Karpas-422 (cell line): ENCODE data around the gene STUM. TPM values are rescaled to one million over a fixed set of nuclear protein-coding genes. Genes with fewer than 3 reads are reported as not detected.
A peak's percentile ranks its signal among the peaks of the same experiment; 100 is the strongest.

ENCODE experiments used
- DNase-seq: peaks from one replicate; pipeline ENCODE4 v3.0.0-alpha.2; 2015
- H2AFZ ChIP-seq: fragments of 200-600 bp; sonication (generic); 2 replicates; pipeline ENCODE4 v1.6.1; 2014; ENCODE audit warnings: antibody characterized with exemption, low read length, mixed read lengths
- H3K27ac ChIP-seq: fragments of 200-600 bp; sonication (generic); 2 replicates; pipeline ENCODE4 v1.5.1; 2014; ENCODE audit warnings: mild to moderate bottlenecking, low read length, moderate library complexity
- H3K27me3 ChIP-seq: fragments of 200-600 bp; sonication (generic); 2 replicates; pipeline ENCODE4 v1.6.1; 2014; ENCODE audit warnings: low read length, mixed read lengths
- H3K36me3 ChIP-seq: fragments of 200-600 bp; sonication (generic); 2 replicates; pipeline ENCODE4 v1.6.1; 2014; ENCODE audit warnings: low read length, mixed read lengths; ENCODE audit not compliant: insufficient read depth
- H3K4me1 ChIP-seq: fragments of 200-600 bp; sonication (generic); 2 replicates; pipeline ENCODE4 v1.6.1; 2014; ENCODE audit warnings: mild to moderate bottlenecking, low read length, mixed read lengths
- H3K4me2 ChIP-seq: fragments of 200-600 bp; sonication (generic); 2 replicates; pipeline ENCODE4 v1.6.1; 2014; ENCODE audit warnings: low read length, low read depth, mild to moderate bottlenecking; ENCODE audit not compliant: poor library complexity, severe bottlenecking
- H3K4me3 ChIP-seq: fragments of 200-600 bp; sonication (generic); 2 replicates; pipeline ENCODE4 v1.5.1; 2014; ENCODE audit warnings: mild to moderate bottlenecking, antibody characterized with exemption, low read length, mixed read lengths
- H3K79me2 ChIP-seq: fragments of 200-600 bp; sonication (generic); 2 replicates; pipeline ENCODE4 v1.6.1; 2014; ENCODE audit warnings: mild to moderate bottlenecking, low read length, mixed read lengths
- H3K9ac ChIP-seq: fragments of 200-600 bp; sonication (generic); 2 replicates; pipeline ENCODE4 v1.6.0; 2014; ENCODE audit warnings: low read length
- H3K9me2 ChIP-seq: fragments of 200-600 bp; sonication (generic), shearing (Covaris generic); replicated peaks from 2 replicates; pipeline ENCODE4 v1.6.0; 2014; ENCODE audit warnings: mild to moderate bottlenecking, low read length, moderate library complexity; ENCODE audit not compliant: insufficient read depth
- H3K9me3 ChIP-seq: fragments of 300-700, 200-600 bp; sonication (generic); 2 replicates; pipeline ENCODE4 v1.6.1; 2014; ENCODE audit warnings: low read length, mixed read lengths
- H4K20me1 ChIP-seq: fragments of 200-600 bp; sonication (generic); 2 replicates; pipeline ENCODE4 v1.6.1; 2014; ENCODE audit warnings: mild to moderate bottlenecking, antibody characterized with exemption, low read length, low read depth; ENCODE audit not compliant: insufficient read depth
- total RNA-seq: library from RNA; depleted of rRNA; stranded (reverse); fragments of >200 nt; shearing (Covaris generic); gene quantifications from 2 replicates; pipeline ENCODE4 v1.2.3, GENCODE V29; 2014; ENCODE audit warnings: low replicate concordance

STUM gene
- total RNA-seq, 1 experiment from 2014 or later: 0.15 TPM

- H3K4me1 ChIP-seq: no peaks in the 10 kb centered on the region
- no peak overlapping the region for H3K9ac ChIP-seq
- no peak overlapping the region for H3K4me3 ChIP-seq
- no peaks in the 10 kb centered on the region for H3K79me2 ChIP-seq
- H4K20me1 ChIP-seq: no peaks in the 10 kb centered on the region
- DNase-seq: no peak
- H2AFZ ChIP-seq: no peak overlapping the region
- 0 out of 2 replicates have a peak, but pooled peaks cover 4% of the 10 kb centered on the region for H3K9me3 ChIP-seq
- no peak overlapping the region for H3K4me2 ChIP-seq
- H3K27me3 ChIP-seq: no peaks in the 10 kb centered on the region; the same call in 1 of the 2 replicates
- no peaks in the 10 kb centered on the region for H3K36me3 ChIP-seq
- no peaks in the 10 kb centered on the region for H3K9me2 ChIP-seq
- H3K27ac ChIP-seq: no peak overlapping the region
Measured at GRCh38 chr1:226558036-226558650, 9.6 kb downstream of the STUM start.

- H3K4me3 ChIP-seq: no peak overlapping the region
- H3K27ac ChIP-seq: no peak overlapping the region
Measured at GRCh38 chr1:226560243-226560642, 11.7 kb downstream of the STUM start.

GRCh38 chr1:226562989-226563388 lies 14.4 kb downstream of the STUM start:
- Histone ChIP-seq H3K4me3 (no peak overlapping the region), H3K36me3 (no peaks in the 10 kb centered on the region), H2AFZ (no peak overlapping the region), H3K27me3 (no peaks in the 10 kb centered on the region), H3K9ac (no peak overlapping the region), H3K4me1 (peaks cover 9% of the 10 kb centered on the region), H3K9me3 (no peaks in the 10 kb centered on the region), H3K79me2 (no peaks in the 10 kb centered on the region), H4K20me1 (no peaks in the 10 kb centered on the region), H3K9me2 (no peaks in the 10 kb centered on the region), H3K4me2 (no peak overlapping the region), H3K27ac (no peak overlapping the region)
- no peak for DNase-seq

More at GRCh38 chr1:226560243-226560642, 11.7 kb downstream of the STUM start:
- Histone ChIP-seq H3K27me3 (no peaks in the 10 kb centered on the region; the same call in 1 of the 2 replicates), H4K20me1 (no peaks in the 10 kb centered on the region), H3K4me1 (no peaks in the 10 kb centered on the region), H3K9me2 (no peaks in the 10 kb centered on the region), H3K36me3 (no peaks in the 10 kb centered on the region), H3K9ac (no peak overlapping the region), H3K9me3 (0 out of 2 replicates have a peak, but pooled peaks cover 4% of the 10 kb centered on the region), H3K79me2 (no peaks in the 10 kb centered on the region), H2AFZ (no peak overlapping the region), H3K4me2 (no peak overlapping the region)
- no peak for DNase-seq

GRCh38 chr1:226563666-226564065 lies 15.1 kb downstream of the STUM start:
- H3K4me2 ChIP-seq: no peak overlapping the region
- no peaks in the 10 kb centered on the region for H3K79me2 ChIP-seq
- no peaks in the 10 kb centered on the region for H4K20me1 ChIP-seq
- no peaks in the 10 kb centered on the region for H3K9me3 ChIP-seq
- no peak overlapping the region for H3K27ac ChIP-seq
- peaks cover 9% of the 10 kb centered on the region for H3K4me1 ChIP-seq
- no peaks in the 10 kb centered on the region for H3K27me3 ChIP-seq
- no peak overlapping the region for H2AFZ ChIP-seq
- H3K4me3 ChIP-seq: no peak overlapping the region
- H3K9me2 ChIP-seq: no peaks in the 10 kb centered on the region
- no peak overlapping the region for H3K9ac ChIP-seq
- no peaks in the 10 kb centered on the region for H3K36me3 ChIP-seq
- DNase-seq: no peak

GRCh38 chr1:226565476-226565875 lies 16.9 kb downstream of the STUM start:
- Histone ChIP-seq H3K36me3 (no peaks in the 10 kb centered on the region), H3K27ac (no peak overlapping the region), H3K27me3 (no peaks in the 10 kb centered on the region), H3K4me2 (no peak overlapping the region), H3K79me2 (no peaks in the 10 kb centered on the region), H2AFZ (no peak overlapping the region), H3K9me3 (no peaks in the 10 kb centered on the region), H3K4me1 (peaks cover 24% of the 10 kb centered on the region), H3K4me3 (no peak overlapping the region), H4K20me1 (no peaks in the 10 kb centered on the region), H3K9me2 (no peaks in the 10 kb centered on the region), H3K9ac (no peak overlapping the region)
- no peak for DNase-seq

- no peak overlapping the region for H2AFZ ChIP-seq
- H3K79me2 ChIP-seq: no peaks in the 10 kb centered on the region
- no peak overlapping the region for H3K9ac ChIP-seq
- H3K27ac ChIP-seq: no peak overlapping the region
- H4K20me1 ChIP-seq: no peaks in the 10 kb centered on the region
- peaks cover 31% of the 10 kb centered on the region for H3K4me1 ChIP-seq
- H3K36me3 ChIP-seq: no peaks in the 10 kb centered on the region
- no peaks in the 10 kb centered on the region for H3K27me3 ChIP-seq
- no peaks in the 10 kb centered on the region for H3K9me3 ChIP-seq
- DNase-seq: no peak
- no peak overlapping the region for H3K4me2 ChIP-seq
- H3K4me3 ChIP-seq: no peak overlapping the region
- no peaks in the 10 kb centered on the region for H3K9me2 ChIP-seq
Measured at GRCh38 chr1:226566234-226566633, 17.7 kb downstream of the STUM start.

GRCh38 chr1:226566760-226567159 lies 18.2 kb downstream of the STUM start:
- no peak for DNase-seq
- no peak overlapping the region for H3K27ac ChIP-seq
- no peaks in the 10 kb centered on the region for H3K79me2 ChIP-seq
- H3K27me3 ChIP-seq: no peaks in the 10 kb centered on the region
- H3K9me2 ChIP-seq: no peaks in the 10 kb centered on the region
- no peak overlapping the region for H3K4me3 ChIP-seq
- H3K9me3 ChIP-seq: no peaks in the 10 kb centered on the region
- no peak overlapping the region for H3K9ac ChIP-seq
- no peak overlapping the region for H2AFZ ChIP-seq
- H4K20me1 ChIP-seq: no peaks in the 10 kb centered on the region
- H3K36me3 ChIP-seq: no peaks in the 10 kb centered on the region
- H3K4me2 ChIP-seq: no peak overlapping the region
- H3K4me1 ChIP-seq: peaks cover 36% of the 10 kb centered on the region

GRCh38 chr1:226568077-226568831 lies 19.7 kb downstream of the STUM start:
- H3K36me3 ChIP-seq: no peaks in the 10 kb centered on the region
- H3K27me3 ChIP-seq: no peaks in the 10 kb centered on the region
- H3K79me2 ChIP-seq: no peaks in the 10 kb centered on the region
- DNase-seq: peak; percentile 65
- H3K9me3 ChIP-seq: no peaks in the 10 kb centered on the region
- no peak overlapping the region for H3K9ac ChIP-seq
- no peak overlapping the region for H3K4me3 ChIP-seq
- no peaks in the 10 kb centered on the region for H4K20me1 ChIP-seq
- H3K4me2 ChIP-seq: no peak overlapping the region
- H3K9me2 ChIP-seq: no peaks in the 10 kb centered on the region
- no peak overlapping the region for H3K27ac ChIP-seq
- peaks cover 39% of the 10 kb centered on the region for H3K4me1 ChIP-seq
- no peak overlapping the region for H2AFZ ChIP-seq
